GM18517 (cell line): ENCODE data around the gene IGFBP7.

ENCODE experiments used
- ATAC-seq: cut with Tn5 transposase; IDR thresholded peaks from one replicate; pipeline ENCODE4 v1.9.1; 2021; ENCODE audit warnings: mild to moderate bottlenecking, moderate library complexity; ENCODE audit not compliant: unreplicated experiment

IGFBP7 gene, protein sequence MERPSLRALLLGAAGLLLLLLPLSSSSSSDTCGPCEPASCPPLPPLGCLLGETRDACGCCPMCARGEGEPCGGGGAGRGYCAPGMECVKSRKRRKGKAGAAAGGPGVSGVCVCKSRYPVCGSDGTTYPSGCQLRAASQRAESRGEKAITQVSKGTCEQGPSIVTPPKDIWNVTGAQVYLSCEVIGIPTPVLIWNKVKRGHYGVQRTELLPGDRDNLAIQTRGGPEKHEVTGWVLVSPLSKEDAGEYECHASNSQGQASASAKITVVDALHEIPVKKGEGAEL

DNA sequence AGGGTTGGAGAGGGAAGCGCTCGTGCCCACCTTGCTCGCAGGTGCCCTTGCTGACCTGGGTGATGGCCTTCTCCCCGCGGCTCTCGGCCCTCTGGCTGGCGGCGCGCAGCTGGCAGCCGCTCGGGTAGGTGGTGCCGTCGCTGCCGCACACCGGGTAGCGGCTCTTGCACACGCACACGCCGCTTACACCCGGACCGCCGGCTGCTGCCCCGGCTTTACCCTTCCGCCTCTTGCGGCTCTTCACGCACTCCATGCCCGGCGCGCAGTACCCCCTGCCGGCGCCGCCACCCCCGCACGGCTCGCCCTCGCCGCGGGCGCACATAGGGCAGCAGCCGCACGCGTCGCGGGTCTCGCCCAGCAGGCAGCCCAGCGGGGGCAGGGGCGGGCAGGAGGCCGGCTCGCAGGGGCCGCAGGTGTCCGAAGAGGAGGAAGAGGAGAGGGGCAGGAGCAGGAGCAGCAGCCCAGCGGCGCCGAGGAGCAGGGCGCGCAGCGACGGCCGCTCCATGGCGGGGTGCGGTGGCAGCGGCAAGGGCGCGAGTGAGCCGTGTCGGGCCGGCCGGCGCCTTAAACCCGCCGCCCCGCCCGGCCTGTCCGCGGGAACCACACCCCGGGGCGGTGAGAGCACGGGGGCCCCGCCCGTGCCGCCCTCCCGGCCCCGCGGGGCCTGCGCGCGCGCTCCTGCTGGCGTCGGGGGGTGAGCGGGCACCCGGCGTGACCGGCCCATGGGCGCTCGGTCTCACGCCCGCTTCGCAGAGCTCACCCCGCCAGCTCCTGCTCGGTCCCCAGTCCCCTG is at the start of gene IGFBP7:
IGFBP7 (minus strand) TSS at position 539 of the 793 bp plus-strand sequence; CDS start at position 505, 34 bp downstream.
- no peak for ATAC-seq

DNA sequence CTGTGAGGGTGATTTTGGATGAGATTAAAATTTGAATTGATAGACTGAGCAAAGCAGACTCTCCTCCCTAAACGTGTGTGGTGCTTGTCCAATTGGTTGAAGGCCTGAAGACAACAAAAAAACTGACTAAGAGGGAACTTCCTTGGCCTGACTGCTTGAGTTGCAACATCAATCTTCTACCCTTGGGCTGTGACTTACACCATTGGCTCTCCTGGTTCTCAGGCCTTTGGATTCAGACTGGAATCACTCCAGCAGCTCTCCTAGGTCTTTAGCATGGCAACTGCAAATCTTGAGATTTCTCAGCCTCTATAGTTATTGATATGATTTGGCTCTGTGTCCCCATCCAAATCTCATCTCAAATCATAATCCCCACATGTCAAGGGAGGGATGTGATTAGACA is 49.7 kb upstream of the IGFBP7 start:
- no peak for ATAC-seq

- ATAC-seq: no peak
These were observed 48.6 kb upstream of the IGFBP7 start for GRCh38 chr4:57158762-57159161.

GRCh38 chr4:57158221-57158620 is 48.0 kb upstream of the IGFBP7 start:
- no peak for ATAC-seq

- no peak for ATAC-seq
These were observed 47.5 kb upstream of the IGFBP7 start for GRCh38 chr4:57157596-57158137.

GRCh38 chr4:57156242-57156990 is 46.2 kb upstream of the IGFBP7 start:
- no peak for ATAC-seq

- ATAC-seq: no peak
These were observed 44.7 kb upstream of the IGFBP7 start for GRCh38 chr4:57154926-57155325.

DNA sequence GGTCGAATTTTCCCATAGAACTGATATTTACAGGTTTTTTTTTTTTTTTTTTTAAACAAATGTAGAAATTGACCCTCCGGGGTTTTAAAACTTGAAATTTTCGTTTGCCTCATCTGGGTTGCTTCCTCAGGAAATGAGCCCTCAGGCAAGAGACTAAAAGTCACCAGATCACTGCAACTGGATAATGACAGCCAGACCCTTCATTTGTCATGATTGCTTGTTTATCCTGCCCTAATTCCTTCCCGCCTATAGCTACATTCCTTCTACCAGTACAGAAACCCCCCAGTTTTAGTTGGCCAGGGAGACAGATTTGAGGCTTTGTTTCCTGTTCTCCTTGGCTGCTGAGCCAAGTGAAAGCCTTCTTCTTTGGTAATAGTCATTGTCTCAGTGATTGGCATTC is 44.0 kb upstream of the IGFBP7 start:
- ATAC-seq: no peak

GRCh38 chr4:57153207-57153606 is 43.0 kb upstream of the IGFBP7 start:
- ATAC-seq: no peak

DNA sequence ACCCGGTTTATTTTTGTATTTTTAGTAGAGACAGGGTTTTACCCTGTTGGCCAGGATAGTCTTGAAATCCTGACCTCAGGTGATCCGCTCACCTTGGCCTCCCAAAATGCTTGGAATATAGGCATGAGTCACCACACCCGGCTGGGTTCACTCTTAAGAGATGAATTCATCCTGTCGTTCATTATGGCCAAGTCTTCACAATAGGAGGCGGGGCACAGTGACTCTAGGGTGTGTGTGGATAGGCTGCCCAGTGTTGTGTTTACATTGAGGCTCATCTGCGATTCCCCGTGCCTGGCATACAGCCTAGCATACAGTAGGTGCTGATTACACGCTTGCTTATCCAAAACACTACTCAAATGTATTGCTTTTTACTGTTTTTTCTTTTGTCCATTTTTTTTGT is 41.3 kb upstream of the IGFBP7 start:
- ATAC-seq: no peak

GRCh38 chr4:57149833-57150232 is 39.6 kb upstream of the IGFBP7 start:
- ATAC-seq: no peak

DNA sequence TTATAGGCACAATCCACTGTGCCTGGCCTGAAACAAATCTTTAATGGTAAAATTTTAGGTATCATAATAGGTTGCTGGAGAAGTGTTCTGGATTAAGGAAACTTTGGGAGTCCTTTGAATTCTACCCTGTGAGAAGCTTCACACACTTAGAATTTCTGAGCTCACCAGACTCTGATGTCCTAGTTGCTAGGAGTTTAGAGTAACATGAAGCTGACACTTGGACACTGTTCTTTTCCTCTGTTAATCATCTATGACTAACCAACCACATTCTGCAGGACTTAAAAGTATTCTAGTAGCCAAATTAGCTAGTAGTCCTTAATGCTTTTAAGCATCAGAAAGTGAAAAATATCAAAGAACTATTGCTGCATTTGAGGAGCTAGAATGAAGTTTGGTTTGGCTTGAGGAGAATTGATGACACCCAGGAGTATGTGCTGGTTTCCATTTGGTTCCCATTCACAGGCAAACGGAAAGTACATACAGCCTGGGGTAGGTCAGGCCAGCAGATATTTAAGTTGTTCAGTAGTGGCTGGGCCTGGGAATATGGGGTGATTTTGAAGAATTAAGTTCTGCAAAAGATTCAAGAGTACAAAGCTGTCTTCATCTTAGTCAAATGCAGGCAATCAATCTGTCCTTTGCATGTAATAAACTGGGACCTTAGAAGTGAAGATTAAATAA is 38.8 kb upstream of the IGFBP7 start:
- no peak for ATAC-seq

GRCh38 chr4:57148177-57148576 is 38.0 kb upstream of the IGFBP7 start:
- no peak for ATAC-seq

GRCh38 chr4:57147335-57148060 is 37.3 kb upstream of the IGFBP7 start:
- ATAC-seq: no peak

DNA sequence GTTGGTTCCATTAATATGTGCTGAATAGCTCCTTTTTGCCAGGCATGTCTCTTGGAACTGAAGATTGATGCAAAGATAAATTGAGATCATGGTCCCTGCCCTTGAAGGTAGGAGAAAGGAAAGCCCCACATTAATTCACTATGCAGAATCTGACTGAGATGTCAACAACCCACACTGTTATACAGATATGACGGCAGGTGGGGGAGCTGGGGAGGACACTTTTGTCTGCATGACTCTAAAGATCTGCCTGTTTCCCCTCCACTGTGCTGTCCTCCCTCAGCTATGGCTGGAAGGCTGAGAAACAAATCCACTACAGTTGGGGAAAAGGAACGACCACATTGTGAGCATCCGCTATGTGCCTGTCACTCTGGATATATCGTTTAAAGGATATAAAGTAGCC is 36.3 kb upstream of the IGFBP7 start:
- no peak for ATAC-seq

DNA sequence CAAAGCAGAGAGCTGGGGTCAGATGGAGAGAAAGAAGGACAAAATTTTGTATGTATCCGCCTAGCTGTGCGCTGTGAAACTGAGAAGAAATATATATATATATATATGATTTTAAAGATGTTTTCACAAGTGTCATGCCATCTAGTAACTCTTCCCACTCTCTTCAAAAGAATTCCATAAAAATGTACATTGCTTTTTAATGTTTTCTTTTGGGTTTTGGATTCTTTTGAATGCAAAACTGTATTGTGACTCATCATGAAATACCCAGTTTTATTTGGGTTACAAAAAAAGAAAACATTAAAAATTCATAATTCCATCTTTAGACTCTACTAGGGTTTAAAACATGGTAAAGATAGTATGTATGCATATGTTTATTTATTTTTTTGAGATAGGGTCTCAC is 34.3 kb upstream of the IGFBP7 start:
- no peak for ATAC-seq

DNA sequence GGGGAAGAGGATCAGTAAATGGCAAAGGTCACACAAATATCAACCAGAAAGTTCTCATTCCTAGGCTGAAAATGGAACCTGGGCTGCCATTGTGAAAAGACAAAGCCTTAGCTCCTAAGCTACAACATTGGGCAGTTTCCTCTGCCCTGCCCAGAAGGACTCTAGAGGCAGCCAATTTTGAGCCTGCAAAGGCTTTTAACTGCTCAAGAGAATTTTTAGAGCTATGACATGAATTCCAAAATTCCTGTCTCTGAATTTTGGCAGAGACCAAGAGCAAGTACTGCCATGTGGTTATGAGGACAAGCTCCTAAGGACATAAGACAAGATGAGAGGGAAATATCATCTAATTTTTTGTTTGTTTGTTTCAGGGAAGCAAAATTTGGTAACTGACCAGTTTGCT is 29.6 kb upstream of the IGFBP7 start:
- ATAC-seq: no peak

- no peak for ATAC-seq
These were observed 27.1 kb upstream of the IGFBP7 start for GRCh38 chr4:57137261-57137660.

GRCh38 chr4:57136281-57136680 is 26.1 kb upstream of the IGFBP7 start:
- ATAC-seq: no peak

GRCh38 chr4:57132743-57133137 is 22.6 kb upstream of the IGFBP7 start:
- no peak for ATAC-seq
